ENCODE measurements around the gene FXYD5.

The FXYD5 gene, protein sequence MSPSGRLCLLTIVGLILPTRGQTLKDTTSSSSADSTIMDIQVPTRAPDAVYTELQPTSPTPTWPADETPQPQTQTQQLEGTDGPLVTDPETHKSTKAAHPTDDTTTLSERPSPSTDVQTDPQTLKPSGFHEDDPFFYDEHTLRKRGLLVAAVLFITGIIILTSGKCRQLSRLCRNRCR

DNA sequence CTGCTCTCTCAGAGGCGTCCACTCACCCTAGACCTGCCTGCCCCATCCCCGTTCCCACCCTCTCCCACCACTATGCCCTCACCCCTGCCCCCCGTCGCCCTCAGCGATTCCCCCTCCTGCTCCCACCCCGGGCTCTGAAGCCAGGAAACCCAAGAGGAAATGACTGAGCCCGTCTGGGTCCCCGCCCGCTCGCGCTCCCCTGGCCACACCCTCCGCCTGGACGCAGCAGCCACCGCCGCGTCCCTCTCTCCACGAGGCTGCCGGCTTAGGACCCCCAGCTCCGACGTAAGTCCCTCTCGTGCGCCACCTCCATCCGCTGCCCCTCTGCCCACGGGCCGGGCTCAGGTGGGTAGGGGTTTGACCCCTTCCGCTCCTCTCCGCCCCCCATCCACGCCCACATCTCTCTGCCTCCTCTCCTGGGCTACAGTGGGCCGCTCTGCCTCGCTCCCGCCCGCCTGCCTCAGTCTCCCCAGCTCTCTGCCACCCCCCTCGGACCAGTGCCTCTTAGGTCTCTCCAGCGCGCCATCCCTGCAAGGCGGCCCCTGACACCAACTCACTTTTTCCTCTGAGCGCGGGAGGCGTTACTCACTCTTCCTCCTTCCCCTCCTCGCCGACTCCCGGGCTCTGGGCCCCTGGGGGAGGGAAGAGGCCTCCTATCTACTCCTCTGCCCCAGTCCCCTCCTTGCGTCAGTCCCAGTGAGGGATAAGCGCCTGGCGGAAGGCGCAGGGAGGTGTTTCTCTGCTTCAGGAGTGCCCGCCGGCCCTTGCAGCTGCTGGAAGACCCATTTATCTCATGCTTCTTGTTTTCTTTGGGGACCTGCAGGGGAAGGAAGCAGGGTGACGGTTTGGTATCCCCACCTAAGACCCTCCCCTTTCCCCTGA is at the start of gene FXYD5:
TSS of gene FXYD5 (plus strand) at position 211 of the 882 bp plus-strand sequence. CDS start 816 bp downstream, outside the sequence.
- Histone ChIP-seq H3K27me3 (ENCODE audit: control insufficient read depth in 1 of 2, insufficient read depth in 2 of 2, low read length in 2 of 2) (peaks cover 36 to 39% of the 10 kb centered on the region in 2 donors), H3K4me1 (ENCODE audit: control insufficient read depth, insufficient read depth, low read length) (peaks cover 14% of the 10 kb centered on the region), H3K4me3 (ENCODE audit: low read length in 2 of 2) (peak within 1 kb of the TSS; percentile 49 to 69), H3K36me3 (ENCODE audit: control insufficient read depth in 2 of 2, insufficient read depth in 2 of 2, low read length in 2 of 2) (no peaks in the 10 kb centered on the region), H3K27ac (ENCODE audit: low read length) (no peak within 1 kb of the TSS), H3K9ac (ENCODE audit: low read length in 2 of 2) (peak within 1 kb of the TSS; percentile 13 to 55), H3K9me3 (ENCODE audit: control insufficient read depth in 2 of 2, low read length in 2 of 2) (no peaks in the 10 kb centered on the region)

DNA sequence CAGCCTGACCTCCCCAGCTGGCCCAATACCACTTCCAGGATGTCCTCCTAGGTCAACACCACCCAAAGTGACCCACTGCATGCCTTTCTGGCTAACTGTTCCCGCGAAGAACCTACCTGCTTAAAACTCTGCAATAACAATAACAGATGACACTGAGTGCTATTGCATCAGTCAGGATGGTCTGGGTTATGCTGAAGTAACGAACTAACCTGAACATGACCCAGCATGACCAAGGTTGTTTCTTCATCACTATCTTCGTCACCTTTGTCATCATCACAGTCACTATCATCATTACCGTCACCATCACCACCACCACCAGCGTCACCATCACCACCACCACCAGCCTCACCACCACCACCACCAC is 49.5 kb upstream of the FXYD5 start:
- no peak overlapping the region for H3K27ac ChIP-seq (ENCODE audit: low read length)

DNA sequence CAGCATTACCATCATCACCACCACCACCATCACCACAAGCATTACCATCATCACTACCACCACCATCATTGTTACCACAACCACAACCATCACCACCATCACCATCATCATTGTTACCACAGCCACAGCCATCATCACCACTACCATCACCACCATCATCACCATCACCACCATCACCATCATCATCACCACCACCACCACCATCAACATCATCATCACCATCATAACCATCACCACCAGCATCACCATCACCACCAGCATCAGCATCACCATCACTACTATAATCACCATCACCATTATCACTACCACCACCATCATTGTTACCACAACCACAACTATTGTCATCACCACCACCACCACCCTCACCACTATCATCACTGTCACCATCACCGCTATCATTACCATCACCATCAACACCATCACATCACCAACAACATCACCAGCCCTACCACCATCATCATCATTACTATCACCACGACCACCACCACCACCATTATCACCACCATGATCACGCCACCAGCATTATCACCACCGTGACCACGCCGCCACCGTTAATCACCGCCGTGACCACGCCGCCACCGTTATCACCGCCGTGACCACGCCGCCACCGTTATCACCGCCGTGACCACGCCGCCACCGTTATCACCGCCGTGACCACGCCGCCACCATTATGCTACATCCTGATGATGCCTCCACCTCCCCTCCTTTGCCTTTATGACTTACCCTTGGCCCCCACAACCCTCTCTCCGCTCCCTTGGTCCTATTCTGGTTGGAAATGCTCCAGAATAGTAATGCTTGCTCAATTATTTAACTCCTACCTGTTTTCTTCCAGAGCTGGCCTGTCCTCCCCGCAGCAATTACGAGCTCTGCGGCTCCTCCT is 48.9 kb upstream of the FXYD5 start:
- H3K4me3 ChIP-seq (ENCODE audit: low read length in 2 of 2): no peak overlapping the region

More for the DNA sequence above, 49.5 kb upstream of the FXYD5 start:
- peaks cover 0 to 3% of the 10 kb centered on the region in 2 donors for H3K27me3 ChIP-seq (ENCODE audit: control insufficient read depth in 1 of 2, insufficient read depth in 2 of 2, low read length in 2 of 2)
- H3K9me3 ChIP-seq (ENCODE audit: control insufficient read depth in 2 of 2, low read length in 2 of 2): no peaks in the 10 kb centered on the region
- no peak overlapping the region for H3K9ac ChIP-seq (ENCODE audit: low read length in 2 of 2)
- no peak overlapping the region for H3K4me3 ChIP-seq (ENCODE audit: low read length in 2 of 2)
- no peaks in the 10 kb centered on the region for H3K4me1 ChIP-seq (ENCODE audit: control insufficient read depth, insufficient read depth, low read length)
- H3K36me3 ChIP-seq (ENCODE audit: control insufficient read depth in 2 of 2, insufficient read depth in 2 of 2, low read length in 2 of 2): no peaks in the 10 kb centered on the region

DNA sequence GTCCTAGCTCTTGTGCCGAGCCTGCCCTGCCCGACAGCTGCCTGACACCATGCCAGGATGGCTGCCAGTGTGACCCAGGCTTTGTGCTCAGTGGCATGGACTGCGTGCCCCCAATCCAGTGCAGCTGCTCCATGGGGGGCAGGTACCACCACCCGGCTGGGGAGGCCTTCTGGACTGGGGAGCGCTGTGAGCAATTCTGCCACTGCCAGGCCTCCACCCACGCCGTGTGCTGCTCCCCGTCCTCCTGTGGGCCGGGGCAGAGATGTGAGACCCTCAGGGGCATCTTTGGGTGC is 48.3 kb upstream of the FXYD5 start:
- Histone ChIP-seq H3K36me3 (ENCODE audit: control insufficient read depth in 2 of 2, insufficient read depth in 2 of 2, low read length in 2 of 2) (no peaks in the 10 kb centered on the region), H3K9me3 (ENCODE audit: control insufficient read depth in 2 of 2, low read length in 2 of 2) (no peaks in the 10 kb centered on the region), H3K9ac (ENCODE audit: low read length in 2 of 2) (no peak overlapping the region), H3K27ac (ENCODE audit: low read length) (no peak overlapping the region), H3K4me3 (ENCODE audit: low read length in 2 of 2) (no peak overlapping the region), H3K4me1 (ENCODE audit: control insufficient read depth, insufficient read depth, low read length) (no peaks in the 10 kb centered on the region), H3K27me3 (ENCODE audit: control insufficient read depth in 1 of 2, insufficient read depth in 2 of 2, low read length in 2 of 2) (peaks cover 0 to 3% of the 10 kb centered on the region in 2 donors)

More for the DNA sequence above, 48.9 kb upstream of the FXYD5 start:
- Histone ChIP-seq H3K9me3 (ENCODE audit: control insufficient read depth in 2 of 2, low read length in 2 of 2) (no peaks in the 10 kb centered on the region), H3K4me1 (ENCODE audit: control insufficient read depth, insufficient read depth, low read length) (no peaks in the 10 kb centered on the region), H3K27ac (ENCODE audit: low read length) (no peak overlapping the region), H3K9ac (ENCODE audit: low read length in 2 of 2) (no peak overlapping the region), H3K36me3 (ENCODE audit: control insufficient read depth in 2 of 2, insufficient read depth in 2 of 2, low read length in 2 of 2) (no peaks in the 10 kb centered on the region), H3K27me3 (ENCODE audit: control insufficient read depth in 1 of 2, insufficient read depth in 2 of 2, low read length in 2 of 2) (peaks cover 0 to 3% of the 10 kb centered on the region in 2 donors)

DNA sequence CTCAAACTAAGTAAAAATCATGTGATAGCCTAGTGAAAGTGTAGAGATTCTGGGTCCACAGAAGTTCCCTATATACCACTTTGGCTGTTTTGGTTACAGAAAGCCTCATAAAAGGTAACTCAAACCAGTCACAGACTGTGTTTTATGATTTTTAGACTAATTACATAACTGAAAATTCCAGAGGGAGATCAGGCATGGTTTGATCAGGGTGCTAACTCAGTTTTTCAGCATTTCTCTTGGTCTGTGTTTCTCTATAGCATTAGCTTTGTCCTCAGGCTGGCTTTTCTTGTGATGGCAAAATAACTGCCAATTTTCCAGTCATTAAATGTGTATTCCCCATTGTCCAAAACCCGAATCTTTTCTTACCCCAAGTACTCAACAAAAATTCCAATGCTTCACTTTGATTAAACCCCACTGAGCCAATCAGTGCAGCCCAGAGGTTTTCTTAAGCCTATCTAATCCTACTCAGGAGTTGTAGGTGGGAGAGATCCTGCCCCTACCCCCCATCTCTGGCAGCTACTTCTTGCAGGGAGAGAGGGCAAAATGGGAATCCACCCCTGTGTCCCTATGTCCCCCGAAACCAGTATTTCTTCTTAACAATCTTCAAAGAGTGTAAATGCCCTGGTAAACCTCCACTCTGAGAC is 47.5 kb upstream of the FXYD5 start:
- Histone ChIP-seq H3K36me3 (ENCODE audit: control insufficient read depth in 2 of 2, insufficient read depth in 2 of 2, low read length in 2 of 2) (no peaks in the 10 kb centered on the region), H3K27ac (ENCODE audit: low read length) (no peak overlapping the region), H3K9me3 (ENCODE audit: control insufficient read depth in 2 of 2, low read length in 2 of 2) (no peaks in the 10 kb centered on the region), H3K4me3 (ENCODE audit: low read length in 2 of 2) (no peak overlapping the region), H3K27me3 (ENCODE audit: control insufficient read depth in 1 of 2, insufficient read depth in 2 of 2, low read length in 2 of 2) (peaks cover 0 to 3% of the 10 kb centered on the region in 2 donors), H3K4me1 (ENCODE audit: control insufficient read depth, insufficient read depth, low read length) (no peaks in the 10 kb centered on the region), H3K9ac (ENCODE audit: low read length in 2 of 2) (no peak overlapping the region)

DNA sequence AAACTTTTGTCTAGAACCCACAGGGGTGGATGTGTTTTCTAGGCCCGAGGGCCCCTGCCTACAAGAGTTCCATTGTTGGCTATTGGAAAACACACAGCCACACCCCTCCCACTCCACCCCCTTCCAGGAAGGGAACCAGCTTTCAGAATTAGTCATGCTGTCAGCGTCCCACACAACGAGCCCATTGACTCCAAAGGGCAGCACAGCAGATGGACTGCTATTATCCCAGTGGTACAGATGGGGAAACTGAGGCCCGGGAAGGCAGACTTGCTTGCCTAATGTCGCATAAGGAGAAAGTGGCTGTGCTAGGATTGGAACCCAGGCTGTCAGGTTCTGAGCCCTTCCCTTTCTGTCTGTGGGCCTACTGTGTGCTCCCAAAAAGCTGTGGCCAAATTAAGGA is 47.0 kb upstream of the FXYD5 start:
- H3K4me3 ChIP-seq (ENCODE audit: low read length in 2 of 2): no peak overlapping the region
- H3K27me3 ChIP-seq (ENCODE audit: control insufficient read depth in 1 of 2, insufficient read depth in 2 of 2, low read length in 2 of 2): peaks cover 0 to 3% of the 10 kb centered on the region in 2 donors
- H3K4me1 ChIP-seq (ENCODE audit: control insufficient read depth, insufficient read depth, low read length): no peaks in the 10 kb centered on the region
- no peak overlapping the region for H3K27ac ChIP-seq (ENCODE audit: low read length)
- H3K9me3 ChIP-seq (ENCODE audit: control insufficient read depth in 2 of 2, low read length in 2 of 2): no peaks in the 10 kb centered on the region
- H3K9ac ChIP-seq (ENCODE audit: low read length in 2 of 2): no peak overlapping the region
- H3K36me3 ChIP-seq (ENCODE audit: control insufficient read depth in 2 of 2, insufficient read depth in 2 of 2, low read length in 2 of 2): no peaks in the 10 kb centered on the region

DNA sequence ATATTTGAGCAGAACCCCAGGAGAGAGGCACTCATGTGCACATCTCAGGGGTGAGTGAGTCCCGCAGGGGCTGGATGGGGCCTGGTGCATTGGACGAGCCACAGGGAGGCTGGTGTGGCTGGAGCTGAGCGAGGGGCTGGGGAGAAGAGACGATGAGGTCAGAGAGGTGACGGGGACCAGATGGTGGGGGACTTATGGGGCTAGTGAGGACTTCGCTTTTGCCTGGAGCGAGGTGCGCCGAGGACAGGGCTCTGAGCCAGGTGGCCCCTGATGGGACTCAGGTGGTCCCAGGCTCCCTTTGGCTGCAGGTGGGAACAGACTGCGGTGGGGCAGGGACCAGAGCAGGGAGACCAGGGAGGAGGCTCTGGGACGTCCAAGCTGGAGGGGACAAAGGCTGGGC is 45.8 kb upstream of the FXYD5 start:
- no peaks in the 10 kb centered on the region for H3K4me1 ChIP-seq (ENCODE audit: control insufficient read depth, insufficient read depth, low read length)
- H3K9me3 ChIP-seq (ENCODE audit: control insufficient read depth in 2 of 2, low read length in 2 of 2): no peaks in the 10 kb centered on the region
- peaks cover 0 to 3% of the 10 kb centered on the region in 2 donors for H3K27me3 ChIP-seq (ENCODE audit: control insufficient read depth in 1 of 2, insufficient read depth in 2 of 2, low read length in 2 of 2)
- no peak overlapping the region for H3K27ac ChIP-seq (ENCODE audit: low read length)
- H3K36me3 ChIP-seq (ENCODE audit: control insufficient read depth in 2 of 2, insufficient read depth in 2 of 2, low read length in 2 of 2): no peaks in the 10 kb centered on the region
- H3K4me3 ChIP-seq (ENCODE audit: low read length in 2 of 2): no peak overlapping the region
- H3K9ac ChIP-seq (ENCODE audit: low read length in 2 of 2): no peak overlapping the region

DNA sequence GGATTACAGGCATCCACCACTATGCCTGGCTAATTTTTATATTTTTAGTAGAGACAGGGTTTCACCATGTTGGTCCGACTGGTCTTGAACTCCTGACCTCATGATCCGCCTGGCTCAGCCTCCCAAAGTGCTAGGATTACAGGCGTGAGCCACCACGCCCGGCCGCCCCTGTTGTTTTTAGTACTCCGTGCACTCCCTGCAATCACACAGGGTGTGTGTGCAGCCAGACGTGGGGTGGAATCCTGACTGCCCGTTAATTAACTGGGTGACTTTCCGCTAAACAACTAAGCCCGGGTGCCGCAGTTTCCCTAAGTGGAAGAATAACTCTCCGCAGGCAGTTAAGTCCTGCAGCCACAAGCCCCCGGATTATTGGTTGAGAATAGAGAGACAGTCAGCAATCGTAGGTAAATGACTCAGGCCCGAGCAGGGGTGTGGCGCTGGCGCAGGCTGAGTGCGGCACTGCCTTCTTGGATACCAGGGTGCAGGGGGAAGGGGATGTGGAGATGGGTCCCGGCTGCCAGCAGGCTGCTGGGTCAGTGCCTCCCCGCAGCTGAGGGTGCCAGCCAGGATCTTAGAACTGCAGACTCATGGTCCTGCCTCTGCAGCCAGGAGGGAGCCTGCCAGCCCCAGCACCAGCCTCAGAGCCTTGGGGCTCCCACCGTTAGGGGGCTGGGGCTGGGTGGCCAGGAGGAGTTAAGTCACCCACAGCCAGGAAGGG is 45.0 kb upstream of the FXYD5 start:
- Histone ChIP-seq H3K9me3 (ENCODE audit: control insufficient read depth in 2 of 2, low read length in 2 of 2) (no peaks in the 10 kb centered on the region), H3K4me3 (ENCODE audit: low read length in 2 of 2) (no peak overlapping the region), H3K27me3 (ENCODE audit: control insufficient read depth in 1 of 2, insufficient read depth in 2 of 2, low read length in 2 of 2) (peaks cover 0 to 4% of the 10 kb centered on the region in 2 donors), H3K27ac (ENCODE audit: low read length) (no peak overlapping the region), H3K4me1 (ENCODE audit: control insufficient read depth, insufficient read depth, low read length) (no peaks in the 10 kb centered on the region), H3K9ac (ENCODE audit: low read length in 2 of 2) (no peak overlapping the region), H3K36me3 (ENCODE audit: control insufficient read depth in 2 of 2, insufficient read depth in 2 of 2, low read length in 2 of 2) (no peaks in the 10 kb centered on the region)

DNA sequence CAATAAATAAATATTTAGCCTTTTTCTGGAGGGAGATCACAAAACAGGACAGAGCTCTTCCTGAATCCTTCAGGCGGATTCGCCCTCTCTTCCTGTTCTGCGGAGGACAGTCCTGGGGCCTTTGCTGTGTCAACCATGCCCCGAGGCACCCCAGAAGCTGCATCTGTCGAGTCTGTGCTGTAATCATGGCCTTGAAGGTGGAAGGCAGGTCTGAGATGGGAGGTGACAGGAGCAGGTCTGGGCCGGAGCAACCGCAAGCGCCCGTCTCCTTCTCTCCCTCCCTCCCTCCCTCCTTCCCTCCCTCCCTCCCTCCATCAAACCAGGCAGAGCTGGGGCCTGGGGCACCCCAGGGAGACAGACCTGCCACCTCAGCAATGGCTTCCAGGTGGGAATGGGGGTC is 43.6 kb upstream of the FXYD5 start:
- H3K9ac ChIP-seq (ENCODE audit: low read length in 2 of 2): no peak overlapping the region
- no peaks in the 10 kb centered on the region for H3K9me3 ChIP-seq (ENCODE audit: control insufficient read depth in 2 of 2, low read length in 2 of 2)
- no peaks in the 10 kb centered on the region for H3K36me3 ChIP-seq (ENCODE audit: control insufficient read depth in 2 of 2, insufficient read depth in 2 of 2, low read length in 2 of 2)

More for the DNA sequence above, 43.6 kb upstream of the FXYD5 start:
- peaks cover 4% of the 10 kb centered on the region for H3K4me1 ChIP-seq (ENCODE audit: control insufficient read depth, insufficient read depth, low read length)
- H3K27me3 ChIP-seq (ENCODE audit: control insufficient read depth in 1 of 2, insufficient read depth in 2 of 2, low read length in 2 of 2): peaks cover 4 to 9% of the 10 kb centered on the region in 2 donors
- H3K4me3 ChIP-seq (ENCODE audit: low read length in 2 of 2): no peak overlapping the region
- H3K27ac ChIP-seq (ENCODE audit: low read length): no peak overlapping the region

Data from stomach smooth muscle (tissue), 2 donors.